Measurements from ENCODE around the gene GPR17. TPM values are rescaled to one million over a fixed set of nuclear protein-coding genes. Genes with fewer than 3 reads are reported as not detected.

Gene GPR17
- total RNA-seq, 1 experiment from 2014 or later: 0.35 TPM

GRCh38 chr2:127604986-127605385, 41.0 kb upstream of the GPR17 start:
- Histone ChIP-seq H3K27ac (ENCODE audit: insufficient read length, low read depth, low read length) (no peak overlapping the region), H3K4ac (ENCODE audit: low read depth, low read length) (no peak overlapping the region), H2AK5ac (ENCODE audit: insufficient read length, low read length) (no peak overlapping the region), H3K4me1 (ENCODE audit: insufficient read depth, low read length) (no peaks in the 10 kb centered on the region), H4K5ac (ENCODE audit: insufficient read length, low read depth, low read length) (no peak overlapping the region), H3K79me1 (ENCODE audit: insufficient read depth, low read depth, low read length, poor library complexity, severe bottlenecking) (no peaks in the 10 kb centered on the region), H2BK120ac (ENCODE audit: low read depth, low read length, poor library complexity, severe bottlenecking) (no peak overlapping the region), H3T11ph (ENCODE audit: low read length) (no peak overlapping the region), H4K91ac (ENCODE audit: insufficient read length, low read depth, low read length) (no peak overlapping the region), H3K9ac (ENCODE audit: extremely low read depth, insufficient read length, low read length) (no peak overlapping the region), H3K4me2 (ENCODE audit: insufficient read depth, insufficient read length, low read length) (no peak overlapping the region), H2BK12ac (ENCODE audit: insufficient read length, low read depth, low read length) (no peak overlapping the region), H2BK5ac (ENCODE audit: insufficient read length, low read length) (no peak overlapping the region), H4K8ac (replicated peaks; ENCODE audit: insufficient read length, low read depth, low read length) (no peak overlapping the region), H3K56ac (ENCODE audit: insufficient read length, low read depth, low read length) (no peak overlapping the region), H3K27me3 (ENCODE audit: insufficient read depth, low read length) (no peaks in the 10 kb centered on the region), H3K9me3 (ENCODE audit: control insufficient read depth, low read depth, low read length) (no peaks in the 10 kb centered on the region), H4K20me1 (ENCODE audit: control insufficient read depth, insufficient read depth, insufficient read length) (no peaks in the 10 kb centered on the region), H3K23me2 (ENCODE audit: insufficient read length, low read depth, low read length, poor library complexity, severe bottlenecking) (no peaks in the 10 kb centered on the region), H2AFZ (ENCODE audit: low read length) (no peak overlapping the region), H2BK15ac (ENCODE audit: low read depth, low read length) (no peak overlapping the region), H3K79me2 (ENCODE audit: insufficient read depth, low read length) (no peaks in the 10 kb centered on the region), H3K23ac (ENCODE audit: insufficient read length, low read depth, low read length) (no peak overlapping the region), H3K18ac (ENCODE audit: insufficient read length, low read depth, low read length) (no peak overlapping the region), H2BK20ac (ENCODE audit: low read depth, low read length, poor library complexity, severe bottlenecking) (no peak overlapping the region), H3K14ac (ENCODE audit: insufficient read depth, low read length) (no peak overlapping the region)
- Mint-ChIP-seq H3K4me1 (no peaks in the 10 kb centered on the region), H3K36me3 (ENCODE audit: insufficient read depth in 1 of 3, low read depth in 3 of 3) (no peaks in the 10 kb centered on the region), H3K9me3 (no peaks in the 10 kb centered on the region; a peak in 2 of 5 replicates), H3K27me3 (ENCODE audit: low read depth) (no peaks in the 10 kb centered on the region), H3K27ac (no peak overlapping the region), H3K4me3 (no peak overlapping the region)
- no CpG with 5 or more reads among the region's 8 CpGs for WGBS (ENCODE audit: extremely low coverage, insufficient read length, low lambda C conversion rate)
- no peak for DNase-seq
- TF ChIP-seq CTCF (conservative IDR thresholded peaks at IDR 0.05): no peak

Measured in H9 (cell line).